Activated T-helper 17 cell treated with anti-CD3 and anti-CD28 coated beads, Interleukin-2, amount 50 U/mL, for 72 hours (primary cell): ENCODE results near the gene USPL1. TPM values are rescaled to one million over a fixed set of nuclear protein-coding genes. Genes with fewer than 3 reads are reported as not detected.

Experiments
- total RNA-seq, 2 donors: library from RNA; stranded (reverse); gene quantifications; one replicate each; pipeline ENCODE4 v1.2.3, GENCODE V29; 2022

The USPL1 gene
- total RNA-seq, 2 donors from 2014 or later, result 17.3 to 18.6 TPM

Other genes starting within 250 kb of the USPL1 start
- not detected for gene UBE2L5, start 195.4 kb upstream of the USPL1 start, total RNA-seq
- gene HMGB1, start 152.0 kb upstream of the USPL1 start, total RNA-seq, result 100 to 1,000 TPM; 232 to 499 TPM
- 10 to 100 TPM; 33.7 to 62.5 TPM for gene ALOX5AP, start 117.6 kb downstream of the USPL1 start, total RNA-seq